ENCODE data around the gene DTNB.

The DTNB gene

DNA sequence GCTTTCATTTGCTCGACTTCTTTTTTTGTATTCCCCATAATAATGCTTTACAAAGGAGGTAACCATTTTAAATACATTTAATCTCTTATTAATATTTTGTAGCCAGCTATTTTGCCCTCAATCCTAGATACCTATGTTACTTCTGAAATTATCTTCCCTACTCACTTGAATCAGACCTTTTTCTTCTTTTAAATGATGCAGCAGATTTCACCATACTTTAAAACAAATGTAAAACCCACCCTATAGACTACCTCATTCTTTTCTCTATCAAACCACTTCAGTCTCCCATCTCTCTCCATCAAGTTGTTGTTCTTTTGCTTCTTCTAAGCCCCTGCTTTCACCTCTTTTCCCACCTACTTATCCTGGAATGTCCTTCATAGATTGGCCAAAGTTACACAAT, 180.2 kb downstream of the DTNB start:
- no peak for DNase-seq

DNA sequence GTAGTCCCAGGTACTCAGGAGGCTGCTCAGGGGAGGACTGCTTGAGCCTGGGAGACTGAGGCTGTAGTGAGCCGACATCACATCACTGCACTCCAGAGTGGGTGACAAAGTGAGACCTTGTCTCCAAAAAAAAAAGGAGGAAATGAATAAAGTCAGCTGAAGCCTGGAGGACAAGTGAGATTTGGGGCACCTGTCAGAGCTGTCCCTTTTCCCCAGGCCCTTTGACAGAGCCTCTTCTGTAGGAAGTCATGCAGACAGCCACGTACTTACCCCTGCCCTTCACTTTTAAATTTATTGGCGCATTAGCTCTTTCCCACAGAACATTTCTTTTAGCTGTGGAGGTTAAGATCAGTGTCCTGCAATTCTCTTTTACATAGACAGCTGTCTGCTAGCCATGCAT, 180.7 kb downstream of the DTNB start:
- DNase-seq = no peak

DNA sequence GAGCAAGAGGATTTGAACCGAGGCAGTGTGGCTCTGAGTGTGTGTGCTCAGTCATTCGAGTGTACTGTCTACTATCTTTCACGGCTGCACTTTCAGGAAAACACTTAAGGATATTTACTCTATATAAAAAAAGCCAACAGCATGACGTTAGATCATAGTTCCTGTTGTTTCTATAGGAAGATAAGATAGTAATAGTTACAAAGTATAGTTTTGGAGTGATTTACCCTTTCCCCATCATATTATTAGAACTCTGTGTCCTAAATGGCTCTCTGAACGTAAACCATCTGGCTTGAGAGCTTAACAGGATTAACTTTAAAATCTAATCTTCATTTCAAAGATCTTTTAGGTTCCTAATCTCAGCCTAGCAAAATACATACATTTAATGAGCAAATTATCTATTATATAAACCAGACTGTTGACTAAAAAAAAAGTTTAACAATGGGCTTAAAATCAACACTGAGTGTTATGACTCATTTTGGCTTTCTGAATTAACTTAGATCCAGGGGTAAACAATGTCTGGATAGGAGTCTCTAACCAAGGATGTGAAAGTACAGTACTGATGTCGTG, 181.3 kb downstream of the DTNB start:
- DNase-seq = no peak

DNA sequence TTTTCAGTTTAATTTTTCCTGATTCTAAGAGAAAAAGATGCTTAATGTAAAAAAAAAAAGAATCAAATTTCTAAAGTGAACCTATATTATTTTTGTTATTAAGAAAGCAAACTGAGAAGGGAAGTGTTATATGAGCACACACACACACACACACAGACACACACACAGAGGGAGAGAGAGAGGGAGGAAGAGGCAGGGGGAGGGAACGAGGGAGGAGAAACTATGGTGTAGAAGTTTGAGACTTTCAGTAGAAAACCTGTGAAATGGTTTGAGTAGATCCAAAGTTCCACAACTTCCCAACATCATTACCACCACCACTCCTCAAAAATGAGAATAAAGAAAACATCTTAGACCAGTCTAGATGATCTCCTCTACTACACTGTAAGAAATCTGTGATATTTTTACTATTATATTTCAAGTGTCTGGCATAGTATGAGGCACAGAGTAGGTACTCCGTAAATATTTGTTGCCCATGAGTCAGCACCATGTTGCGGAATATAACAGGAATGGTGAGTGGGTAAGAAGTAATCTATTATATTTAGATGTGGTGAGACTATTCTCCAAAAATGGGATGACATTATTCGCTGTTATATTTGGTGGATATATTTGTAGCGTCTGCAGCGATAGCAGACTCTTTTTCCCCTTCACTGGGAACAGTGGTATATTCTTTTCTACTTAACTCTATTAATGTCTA, 182.2 kb downstream of the DTNB start:
- DNase-seq = no peak

DNA sequence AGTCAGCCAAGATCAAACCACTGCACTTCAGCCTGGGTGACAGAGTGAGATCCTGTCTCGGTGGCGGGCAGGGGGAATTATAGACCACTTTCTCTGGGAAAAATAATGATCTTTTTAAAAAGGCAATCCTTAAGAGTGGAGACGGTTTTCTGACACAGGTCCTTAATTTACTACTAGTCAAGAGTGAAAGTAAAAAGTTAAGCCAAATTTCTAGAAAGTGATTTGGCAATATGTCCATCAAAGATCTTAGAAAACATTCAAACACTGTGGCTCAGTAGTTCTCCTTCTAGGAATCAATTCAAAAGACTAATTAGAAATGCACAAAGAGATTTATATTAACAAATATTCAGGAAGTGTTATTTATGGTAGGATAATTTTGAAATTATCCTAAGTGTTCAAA, 183.2 kb downstream of the DTNB start:
- DNase-seq = no peak

DNA sequence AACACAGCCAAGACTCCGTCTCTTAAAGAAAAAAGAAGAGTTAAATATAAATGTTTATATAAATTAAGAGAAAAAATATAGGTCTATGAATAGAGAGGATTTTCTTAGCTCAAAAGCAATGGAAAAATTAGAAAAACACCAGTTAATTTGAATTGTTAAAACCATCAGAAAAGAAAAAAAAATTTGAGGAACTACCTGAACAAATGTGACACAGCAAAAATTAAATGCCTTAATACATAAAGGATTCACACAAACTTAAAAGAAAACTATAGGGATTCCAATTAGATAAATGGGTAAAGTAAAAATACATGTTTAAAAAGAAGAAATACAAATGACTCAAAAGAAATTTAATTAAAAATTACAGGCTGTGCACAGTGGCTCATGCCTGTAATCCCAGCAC, 183.7 kb downstream of the DTNB start:
- DNase-seq = no peak

DNA sequence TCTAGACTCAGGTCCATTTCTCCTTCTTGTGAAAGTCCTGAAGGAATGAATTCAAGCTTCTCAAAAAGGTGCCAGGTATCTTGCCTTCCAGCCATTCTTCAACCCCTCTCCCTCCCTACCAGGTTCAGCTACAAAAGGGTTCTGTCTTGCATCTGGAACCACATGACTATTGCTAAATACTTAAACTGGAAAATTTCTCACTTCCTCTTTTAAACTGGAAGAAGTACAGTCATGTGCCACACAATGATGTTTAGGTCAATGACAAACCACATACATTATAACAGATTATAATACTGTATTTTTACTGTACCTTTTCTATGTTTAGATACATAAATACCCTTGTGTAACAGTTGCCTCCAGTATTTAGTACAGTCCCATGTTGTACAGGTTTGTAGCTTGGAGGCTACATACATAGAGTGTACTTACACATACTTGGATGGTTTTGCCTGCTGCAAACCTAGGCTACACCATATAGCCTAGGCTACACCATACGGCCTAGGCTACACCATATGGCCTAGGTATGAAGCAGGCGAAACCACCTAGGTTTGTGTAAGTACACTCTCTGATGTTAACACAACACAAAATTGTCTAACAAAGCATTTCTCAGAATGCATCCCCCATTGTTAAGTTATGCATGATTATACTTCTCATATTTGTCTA, 189.6 kb downstream of the DTNB start:
- DNase-seq = no peak

DNA sequence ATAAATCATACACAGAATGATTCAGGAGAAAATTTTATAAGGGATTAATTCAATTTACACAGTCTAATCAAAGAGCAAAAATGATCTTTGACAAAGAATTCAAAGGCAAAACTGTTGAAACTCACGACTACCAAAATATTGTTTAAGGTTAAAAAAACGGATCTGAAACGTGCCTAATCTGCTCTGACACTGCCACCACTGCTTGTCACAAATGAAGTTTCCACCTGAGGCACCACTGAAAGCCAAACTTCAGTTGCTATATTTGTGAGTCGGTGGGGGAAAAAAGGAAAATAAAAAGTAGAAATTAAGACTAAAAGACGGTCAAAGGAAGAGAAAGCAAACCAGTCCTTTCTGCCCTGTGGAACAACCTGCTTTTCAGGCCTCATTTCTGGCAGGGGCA, 191.0 kb downstream of the DTNB start:
- no peak for DNase-seq

DNA sequence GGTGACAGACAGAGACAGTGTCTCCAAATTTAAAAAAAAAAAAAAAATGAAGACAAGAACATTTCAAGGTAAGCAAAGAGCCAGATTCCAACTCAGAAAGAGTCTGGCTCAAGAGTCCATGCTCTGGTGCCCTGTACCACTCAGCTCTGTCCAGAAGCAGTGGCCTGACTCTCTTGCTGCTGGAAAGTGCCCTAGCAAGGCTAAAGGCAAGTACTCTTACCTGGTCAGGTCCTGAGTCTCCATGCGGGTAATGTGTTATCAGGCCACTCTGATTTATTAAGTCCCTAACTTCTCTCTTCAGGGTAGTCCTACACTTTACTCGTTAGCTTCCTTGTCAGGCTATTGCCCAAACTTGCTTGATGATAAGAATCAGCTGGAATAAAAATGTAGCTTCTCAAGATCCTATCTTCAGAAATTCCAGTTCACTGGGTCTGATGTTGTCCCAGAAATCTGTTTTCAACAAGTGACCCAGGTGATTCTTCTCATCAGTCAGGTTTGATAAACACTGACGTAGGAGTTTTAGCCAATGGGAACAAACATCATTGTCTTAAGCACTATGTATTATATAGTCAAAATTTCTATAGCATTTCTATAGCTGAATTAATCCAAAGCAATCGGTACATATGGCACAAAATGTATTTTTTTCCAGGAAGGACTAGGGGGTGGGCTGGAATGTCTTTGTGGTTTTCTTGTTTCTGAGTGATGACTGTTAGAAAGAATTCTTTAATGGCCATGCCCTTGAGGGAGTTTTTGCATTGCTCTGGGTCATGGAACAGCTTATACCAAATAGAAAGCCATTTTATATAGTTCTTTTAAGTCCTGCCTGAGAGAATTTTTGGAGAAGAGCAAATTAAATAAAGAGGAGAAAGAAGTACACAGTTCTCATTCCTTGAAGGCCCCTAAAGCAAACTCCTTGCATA, 191.7 kb downstream of the DTNB start:
- no peak for DNase-seq

DNA sequence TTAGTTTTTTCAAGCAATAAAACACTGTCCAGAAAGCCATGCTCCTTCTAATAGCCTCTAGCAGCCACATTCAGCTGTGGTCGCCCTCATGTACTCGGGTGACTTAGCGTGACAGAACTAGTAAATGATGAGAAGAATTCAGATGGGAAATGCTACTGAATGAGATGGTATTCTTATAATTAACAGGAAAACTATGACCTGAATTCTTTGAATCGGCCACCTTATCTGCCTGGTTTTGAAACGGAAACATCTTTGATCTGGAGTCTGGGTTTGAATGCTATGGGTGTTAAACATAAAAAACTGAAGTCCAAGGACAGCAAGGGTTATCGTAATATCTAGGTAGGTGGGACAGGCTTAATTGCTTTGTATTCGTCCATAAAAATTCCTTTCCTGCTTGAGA, 192.8 kb downstream of the DTNB start:
- DNase-seq = no peak

DNA sequence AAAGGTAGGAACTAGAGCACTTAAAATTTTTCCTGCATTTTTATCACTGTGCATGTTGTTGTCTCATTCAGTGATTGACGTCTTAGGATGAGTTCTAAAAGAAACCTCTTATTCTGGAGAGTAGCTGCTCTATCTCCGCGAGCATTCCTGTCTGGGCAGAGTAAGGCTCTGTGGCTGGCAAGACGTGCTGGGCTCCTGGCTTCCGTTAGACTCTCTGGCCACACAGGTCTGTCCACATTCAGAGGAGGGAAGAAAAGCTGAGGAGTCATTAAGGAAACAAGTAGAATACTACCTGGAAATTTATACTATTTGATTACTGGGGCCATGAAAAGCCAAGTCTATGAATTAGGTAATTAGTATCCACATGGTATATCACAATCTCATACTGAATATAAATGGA, 193.6 kb downstream of the DTNB start:
- no peak for DNase-seq

DNA sequence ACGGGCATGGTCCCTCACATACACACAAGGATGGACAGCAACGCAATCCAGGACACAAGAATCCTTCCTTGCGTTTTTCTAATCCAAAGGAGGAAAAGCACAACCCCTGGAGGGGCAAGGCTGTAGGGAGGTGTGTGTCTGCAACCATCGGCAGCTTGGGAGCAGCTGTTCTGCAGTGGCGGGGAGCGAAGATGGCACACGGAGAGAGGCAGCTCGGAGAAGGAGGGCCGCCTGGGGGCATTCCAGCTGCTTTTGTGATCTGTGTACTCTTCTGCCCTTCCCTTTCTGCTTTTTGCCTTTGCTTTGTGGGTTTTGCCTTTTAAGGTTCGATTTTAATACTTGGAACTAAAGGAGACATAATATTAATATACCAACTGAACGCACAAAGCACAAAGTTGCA, 194.6 kb downstream of the DTNB start:
- DNase-seq = no peak

DNA sequence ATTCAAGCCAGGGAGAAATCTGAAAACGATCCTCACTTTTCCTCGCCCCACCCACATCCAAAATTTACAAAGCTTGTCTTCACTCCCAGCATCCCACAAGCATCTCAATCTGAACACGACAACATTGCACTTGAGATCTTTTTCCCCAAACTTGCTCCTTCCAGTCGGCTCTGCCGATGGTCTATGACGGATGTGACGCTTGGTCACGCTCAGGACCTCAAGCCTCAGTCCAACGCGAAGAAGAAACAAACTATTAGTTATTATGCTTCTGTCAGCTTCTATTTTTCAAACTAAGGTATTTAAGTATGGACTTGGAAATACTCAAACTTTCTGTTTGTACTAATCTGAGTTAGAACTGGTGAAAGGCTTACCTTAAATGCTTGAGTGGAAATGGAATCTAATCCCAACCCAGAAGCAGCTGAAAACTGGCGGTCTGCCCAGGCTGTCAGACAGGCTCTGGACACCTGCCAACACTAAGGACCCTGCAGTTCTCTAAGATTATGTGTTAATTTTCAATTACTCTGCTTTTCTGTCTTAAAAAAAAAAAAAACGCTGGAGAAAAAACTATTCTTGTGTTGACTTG, 199.5 kb downstream of the DTNB start:
- peak; percentile 78 for DNase-seq

DNA sequence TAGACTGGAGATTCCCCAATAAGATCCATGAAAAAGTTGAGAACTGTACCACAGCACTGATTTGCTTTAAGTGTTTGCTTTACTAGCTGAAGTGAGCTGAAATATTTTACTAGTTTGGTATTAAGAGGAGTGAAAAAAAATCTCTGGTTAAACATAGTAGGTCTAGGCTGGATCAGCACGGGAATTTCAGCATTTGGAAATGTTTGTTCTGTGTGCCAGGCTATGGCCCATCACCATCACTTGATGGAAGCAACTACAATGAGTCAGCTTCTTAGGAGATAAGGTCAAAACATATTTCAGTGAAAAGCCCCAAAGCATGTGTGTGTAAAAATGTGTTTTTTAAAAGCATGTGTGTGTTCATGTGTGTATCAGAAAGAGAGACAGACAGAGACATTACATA, 200.2 kb downstream of the DTNB start:
- DNase-seq = no peak

DNA sequence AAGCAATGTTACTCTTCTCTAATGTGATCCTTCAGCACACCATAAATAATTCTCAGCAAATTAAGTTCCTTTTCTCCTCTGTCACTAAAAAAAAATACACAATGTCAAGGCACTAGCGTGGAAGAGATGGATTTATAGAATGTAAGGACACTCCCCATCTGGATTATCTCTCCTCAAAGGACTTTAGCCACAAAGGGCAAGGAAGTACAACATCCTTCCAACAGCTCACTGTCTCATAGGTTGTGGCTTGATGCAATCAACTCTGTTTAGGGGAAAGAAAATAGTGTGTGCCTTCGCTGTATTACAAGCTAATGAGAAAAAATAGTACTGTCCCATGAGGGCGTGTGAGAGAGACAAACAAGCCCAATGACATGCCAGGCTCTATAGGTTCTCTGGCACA, 202.6 kb downstream of the DTNB start:
- no peak for DNase-seq

DNA sequence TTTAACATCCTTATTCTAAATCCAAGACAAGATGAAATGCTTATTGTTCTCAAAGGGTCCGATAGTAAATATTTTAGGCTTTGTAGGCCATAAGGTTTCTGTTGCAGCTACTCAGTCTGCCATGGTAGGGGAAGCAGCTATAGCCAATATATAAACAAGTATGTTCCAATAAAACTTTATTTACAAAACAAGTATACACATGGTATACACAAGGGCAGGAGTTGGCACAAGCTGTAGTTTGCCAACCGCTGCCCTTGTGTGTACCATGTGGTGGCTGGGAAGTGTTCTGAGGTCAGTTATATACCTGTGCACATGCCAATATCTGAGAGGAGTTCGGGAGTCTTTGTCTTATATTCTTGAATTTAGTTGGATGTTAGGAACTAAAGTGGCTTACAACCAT, 205.6 kb downstream of the DTNB start:
- DNase-seq = no peak

DNA sequence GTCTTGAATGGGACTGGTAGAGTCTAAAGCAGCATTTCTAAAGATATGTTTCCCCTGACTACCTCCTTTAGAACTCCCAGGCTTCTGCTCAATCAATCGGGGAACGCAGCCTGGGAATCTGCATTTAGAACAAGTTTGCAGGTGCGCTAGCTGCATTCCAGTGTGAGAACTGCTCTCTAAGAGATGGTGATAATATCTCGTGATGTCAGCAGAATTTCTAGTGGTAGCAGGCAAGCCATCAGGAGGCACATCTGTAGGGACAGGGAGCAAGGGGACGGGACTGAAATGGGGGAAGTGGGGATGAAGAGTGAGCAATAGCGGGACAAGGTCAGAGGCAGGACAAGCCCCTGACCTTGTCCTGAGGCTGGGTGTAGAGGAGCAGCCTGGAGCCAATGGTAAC, 211.4 kb downstream of the DTNB start:
- DNase-seq = no peak

DNA sequence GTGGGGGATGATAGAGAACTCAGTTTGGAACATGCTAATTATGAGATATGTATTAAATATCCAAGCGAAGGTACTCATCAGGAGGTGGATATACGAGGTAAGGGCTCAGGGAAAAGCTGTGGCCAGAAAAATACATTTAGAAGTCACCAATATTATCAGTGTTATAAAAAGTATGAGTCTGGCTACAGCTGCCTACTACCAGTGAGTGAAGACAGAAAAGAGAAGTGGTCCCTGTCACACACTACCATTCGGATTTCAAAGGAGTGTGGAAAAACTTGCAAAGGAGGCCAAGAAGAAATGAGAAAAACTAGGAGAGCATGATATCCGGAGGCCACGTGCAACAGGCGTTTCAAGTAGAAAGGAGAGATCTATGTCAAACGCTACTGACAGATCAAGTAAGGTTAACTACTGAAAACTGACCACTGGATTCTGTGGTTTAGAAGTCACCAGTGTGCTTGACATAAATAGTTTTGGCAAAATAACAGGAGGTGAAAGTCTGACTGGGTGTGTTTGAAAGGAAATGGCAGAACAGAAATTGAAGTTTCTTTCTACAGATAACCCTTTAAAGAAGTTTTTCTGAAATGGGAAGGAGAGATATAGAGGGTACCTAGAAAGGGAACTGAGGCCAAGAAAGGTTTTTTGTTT, 213.0 kb downstream of the DTNB start:
- DNase-seq = no peak

DNA sequence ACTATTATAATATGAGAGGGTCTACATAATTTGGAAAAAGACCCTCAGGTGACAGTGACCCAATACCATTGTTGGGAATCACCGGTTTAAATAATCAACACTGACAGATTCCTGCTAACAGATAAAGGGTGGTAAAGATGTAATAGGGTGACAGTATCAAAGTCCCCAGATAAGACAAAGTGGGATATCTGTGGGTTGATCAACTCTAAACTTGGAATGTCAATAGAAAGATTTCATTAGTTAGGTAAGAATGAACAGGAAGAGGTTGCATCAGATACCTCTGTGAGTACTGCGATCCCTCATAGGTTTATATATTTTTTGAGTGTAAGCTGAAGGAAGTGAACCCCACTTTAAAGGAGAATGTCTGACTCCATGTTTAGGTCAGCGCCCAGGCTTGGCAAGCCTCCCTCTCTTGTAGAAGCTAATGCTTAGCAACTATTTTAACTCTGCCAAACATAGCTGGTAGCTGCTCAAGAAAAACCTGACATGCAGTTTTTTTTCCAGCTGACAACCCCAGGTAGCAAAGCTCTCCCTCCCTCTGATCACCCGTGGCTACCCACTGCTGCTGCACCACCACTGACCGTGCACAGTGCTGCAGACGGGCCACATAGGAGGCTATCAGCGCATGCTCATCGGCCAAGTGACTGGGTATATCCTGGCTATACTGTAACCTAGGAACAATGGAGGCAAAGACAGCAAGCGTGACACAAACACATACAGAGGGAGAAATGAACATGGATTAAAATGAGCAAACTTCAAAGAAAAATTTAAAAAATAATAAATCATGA, 218.4 kb downstream of the DTNB start:
- DNase-seq = no peak

DNA sequence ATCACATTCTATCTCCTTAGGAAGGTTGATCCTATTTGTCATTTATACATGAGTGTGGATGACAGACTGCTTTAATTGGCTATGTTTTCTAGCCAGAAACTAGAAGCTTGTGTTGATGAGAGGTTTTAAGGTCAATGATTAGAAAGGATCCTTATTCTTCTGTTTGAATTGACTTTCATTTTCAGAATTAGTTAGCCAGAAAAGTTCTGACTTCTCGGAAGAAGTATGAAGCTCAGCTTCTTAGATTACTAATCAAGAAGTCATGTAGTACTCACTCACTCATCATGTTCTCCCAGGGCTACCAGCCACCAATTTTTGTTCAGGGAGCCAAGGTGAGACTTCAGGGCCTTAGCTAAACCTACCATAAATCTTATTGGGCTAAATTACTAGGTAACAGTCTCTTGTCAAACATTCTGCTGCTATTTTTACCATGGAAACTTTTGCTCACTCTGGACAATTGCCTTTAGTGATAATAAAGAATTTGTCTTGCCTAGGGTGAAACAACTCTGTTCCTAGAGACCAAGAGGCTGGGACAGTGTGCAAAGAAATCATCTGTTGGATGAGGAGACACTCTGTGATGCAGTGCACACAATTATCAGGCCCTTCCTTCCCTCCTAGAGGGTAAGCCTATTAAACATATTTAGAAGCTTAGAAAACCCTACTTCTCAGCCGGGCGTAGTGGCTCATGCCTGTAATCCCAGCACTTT, 220.0 kb downstream of the DTNB start:
- DNase-seq = no peak

DNA sequence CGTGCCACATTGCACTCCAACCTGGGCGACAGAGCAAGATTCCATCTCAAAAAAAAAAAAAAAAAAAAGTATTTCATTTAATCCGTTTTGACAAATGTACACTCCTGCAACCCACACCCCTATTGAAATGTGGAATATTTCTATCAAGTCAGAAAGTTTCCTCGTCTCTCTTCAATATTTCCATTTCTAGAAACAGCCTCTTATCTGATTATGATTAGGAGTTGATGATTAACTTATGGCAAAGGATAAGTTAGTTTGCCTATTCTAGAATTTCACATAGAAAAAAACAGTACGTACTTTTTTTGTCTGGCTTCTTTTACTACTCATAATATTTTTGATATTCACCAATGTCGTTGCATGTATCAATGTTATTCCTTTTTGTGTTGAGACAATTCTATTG, 224.6 kb downstream of the DTNB start:
- no peak for DNase-seq
